Natural killer cell treated with Interleukin-12 subunit alpha and Interleukin-12 subunit beta and Interleukin-15 and Interleukin-18, amount 100 ng/mL, for 72 hours (primary cell): Measurements from ENCODE around the gene ILF2. TPM values are rescaled to one million over a fixed set of nuclear protein-coding genes. Genes with fewer than 3 reads are reported as not detected.

ENCODE experiments used
- ATAC-seq, 2 donors: fragments of 150-1000 bp; cut with Tn5 transposase in 1 of 2; sonication (Bioruptor Pico), chemical (Tn5 transposase) in 1 of 2; 2 replicates each; pipeline ENCODE4 v1.10.0; 2021
- DNase-seq: peaks from one replicate; pipeline ENCODE4 v3.0.0; 2022; ENCODE audit warnings: low spot score
- H3K27ac Mint-ChIP-seq, 2 donors: 1 replicate in 1 of 2; 2 replicates in 1 of 2; pipeline ENCODE4 v1.8.0; 2022; ENCODE audit warnings: mixed read lengths in 2 of 2, mild to moderate bottlenecking in 1 of 2, moderate library complexity in 1 of 2
- H3K27me3 Mint-ChIP-seq, 2 donors: 1 replicate in 1 of 2; 2 replicates in 1 of 2; pipeline ENCODE4 v1.8.0; 2022; ENCODE audit warnings: mixed read lengths in 2 of 2
- H3K36me3 Mint-ChIP-seq: one replicate; pipeline ENCODE4 v1.8.0; 2022; ENCODE audit warnings: mixed read lengths
- H3K4me1 Mint-ChIP-seq, 2 donors: 1 replicate in 1 of 2; 2 replicates in 1 of 2; pipeline ENCODE4 v1.8.0; 2022; ENCODE audit warnings: low read depth in 2 of 2, mixed read lengths in 2 of 2, mild to moderate bottlenecking in 1 of 2
- H3K4me3 Mint-ChIP-seq: one replicate; pipeline ENCODE4 v1.8.0; 2022; ENCODE audit warnings: mixed read lengths
- H3K9me3 Mint-ChIP-seq: 2 replicates; pipeline ENCODE4 v1.8.0; 2022; ENCODE audit warnings: mixed read lengths
- total RNA-seq, 2 donors: library from RNA; stranded (reverse); gene quantifications; one replicate each; pipeline ENCODE4 v1.2.3, GENCODE V29; 2022

The ILF2 gene
- total RNA-seq, 2 donors from 2014 or later: 198 to 210 TPM

GRCh38 chr1:153623101-153623500 lies 47.7 kb downstream of the ILF2 start:
- Mint-ChIP-seq H3K27ac (no peak overlapping the region), H3K36me3 (no peaks in the 10 kb centered on the region), H3K27me3 (peaks cover 0 to 8% of the 10 kb centered on the region in 2 donors), H3K4me3 (no peak overlapping the region), H3K9me3 (no peaks in the 10 kb centered on the region), H3K4me1 (peaks cover 0 to 11% of the 10 kb centered on the region in 2 donors)
- ATAC-seq (no peak), DNase-seq (no peak)

DNA sequence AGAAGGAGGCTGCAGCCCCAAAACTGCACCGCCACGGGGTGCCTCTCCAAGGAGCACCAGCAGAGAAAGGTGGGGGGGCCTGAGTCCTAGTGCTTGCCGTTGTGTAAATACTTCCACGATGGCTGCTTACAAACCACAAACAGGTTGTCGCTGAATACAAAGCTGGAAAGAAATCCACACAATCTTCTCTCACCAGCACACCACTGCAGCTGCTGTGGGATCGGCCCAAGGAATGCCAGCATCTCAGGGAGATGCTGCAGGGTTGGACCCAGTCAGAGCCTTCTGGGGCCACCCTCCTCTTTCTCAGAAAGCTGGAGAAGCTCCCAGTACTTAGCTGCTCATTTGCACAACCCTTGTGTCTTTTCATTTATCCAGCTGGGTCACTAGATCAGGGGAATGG lies 51.6 kb downstream of the ILF2 start:
- Mint-ChIP-seq H3K27me3 (no peaks in the 10 kb centered on the region), H3K36me3 (no peaks in the 10 kb centered on the region), H3K9me3 (no peaks in the 10 kb centered on the region), H3K27ac (no peak overlapping the region), H3K4me1 (peaks cover 0 to 5% of the 10 kb centered on the region in 2 donors), H3K4me3 (no peak overlapping the region)
- ATAC-seq (no peak), DNase-seq (no peak)

DNA sequence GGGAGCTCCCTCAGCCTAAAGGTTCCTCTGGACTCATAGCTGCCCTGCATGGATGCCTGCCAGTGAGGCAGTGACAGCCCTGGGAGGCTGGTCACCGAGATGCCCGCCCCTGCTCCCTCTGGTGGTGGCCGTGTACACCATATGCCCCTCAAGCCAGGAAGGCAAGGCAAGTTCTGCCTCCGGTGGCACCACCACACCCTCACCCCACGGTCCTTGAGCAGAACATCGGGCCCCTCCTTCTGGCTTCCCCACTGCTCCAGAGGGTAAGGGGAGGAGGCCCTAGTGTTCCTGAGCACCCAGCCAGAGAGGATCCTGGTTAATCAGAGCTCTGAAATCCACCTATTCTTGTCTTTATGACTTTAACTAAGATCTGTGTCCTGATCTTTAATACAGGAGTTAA lies 53.1 kb downstream of the ILF2 start:
- H3K27me3 Mint-ChIP-seq: no peaks in the 10 kb centered on the region
- ATAC-seq: peak; percentile 85 to 90
- no peaks in the 10 kb centered on the region for H3K9me3 Mint-ChIP-seq
- H3K4me1 Mint-ChIP-seq: peaks cover 0 to 5% of the 10 kb centered on the region in 2 donors
- no peaks in the 10 kb centered on the region for H3K36me3 Mint-ChIP-seq
- H3K27ac Mint-ChIP-seq: peak overlapping the region in 1 of 2 donors; percentile 39
- DNase-seq: peak; percentile 69
- no peak overlapping the region for H3K4me3 Mint-ChIP-seq

DNA sequence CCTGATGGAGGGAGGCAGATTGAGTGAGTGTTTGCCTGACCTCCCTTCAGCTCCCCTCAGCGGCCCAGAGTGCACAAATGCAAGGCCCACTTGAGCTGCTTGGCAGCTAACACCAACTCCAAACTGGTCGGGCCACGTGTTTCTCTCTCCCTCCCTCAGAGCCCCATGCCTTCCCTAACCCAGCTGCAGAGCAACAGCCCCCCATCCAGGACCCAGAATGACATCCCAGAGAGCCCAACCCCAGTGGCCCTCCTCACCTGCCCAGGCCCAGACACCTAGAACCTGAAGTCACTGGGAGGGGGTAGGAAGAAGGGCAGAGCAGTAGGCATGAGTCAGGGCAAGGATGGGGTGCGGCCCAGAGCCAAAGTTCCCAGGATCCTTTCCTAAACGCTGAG lies 53.9 kb downstream of the ILF2 start:
- H3K9me3 Mint-ChIP-seq: no peaks in the 10 kb centered on the region
- H3K27me3 Mint-ChIP-seq: no peaks in the 10 kb centered on the region
- H3K4me3 Mint-ChIP-seq: no peak overlapping the region
- peaks cover 0 to 5% of the 10 kb centered on the region in 2 donors for H3K4me1 Mint-ChIP-seq
- no peaks in the 10 kb centered on the region for H3K36me3 Mint-ChIP-seq
- DNase-seq (no peak), ATAC-seq (no peak)
- no peak overlapping the region for H3K27ac Mint-ChIP-seq

DNA sequence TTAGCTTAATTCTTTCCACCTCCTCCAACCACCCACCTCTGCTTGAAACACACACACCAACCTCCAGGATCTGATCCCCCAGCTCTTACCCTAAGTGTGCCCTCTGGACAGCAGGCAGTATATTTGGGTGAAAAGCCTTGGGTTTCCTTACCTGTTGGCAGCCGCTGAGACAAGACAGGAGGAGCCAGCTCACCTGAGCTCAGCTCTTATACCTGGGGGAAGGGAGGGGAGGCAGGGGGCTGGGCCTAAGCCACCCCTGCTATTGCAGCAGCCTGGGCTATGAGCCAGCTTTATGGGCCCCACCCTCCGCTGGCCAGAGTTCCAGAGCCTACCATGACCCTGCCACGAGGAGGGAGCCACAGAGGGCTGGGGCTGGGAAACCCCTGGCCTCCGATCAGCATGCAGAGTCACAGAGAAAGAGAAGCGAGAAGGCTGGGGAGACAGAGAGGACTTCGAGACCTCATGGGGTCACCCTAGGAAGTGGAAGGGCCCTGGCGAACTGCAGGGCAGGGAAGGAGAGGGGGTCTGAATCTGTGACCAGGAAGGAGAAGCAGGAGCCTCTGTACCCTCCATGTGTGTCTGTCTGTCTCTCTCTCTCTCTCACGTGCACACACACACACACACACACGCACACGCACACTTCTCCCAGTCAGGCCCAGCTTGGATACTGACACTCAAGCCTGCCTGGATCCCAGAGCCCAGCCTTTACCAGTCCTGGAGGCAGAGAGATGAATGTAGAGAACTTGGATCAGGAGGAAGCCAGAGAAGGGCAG lies 54.5 kb downstream of the ILF2 start, which contains the start of gene S100A14:
S100A14 (minus strand) TSS at position 182 of the 773 bp plus-strand sequence. CDS start 467 bp downstream, outside the sequence.
- Mint-ChIP-seq H3K36me3 (no peaks in the 10 kb centered on the region), H3K27me3 (peaks cover 0 to 2% of the 10 kb centered on the region in 2 donors), H3K9me3 (no peaks in the 10 kb centered on the region), H3K4me3 (no peak within 1 kb of the TSS), H3K27ac (no peak within 1 kb of the TSS), H3K4me1 (peaks cover 0 to 5% of the 10 kb centered on the region in 2 donors)
- DNase-seq (no peak), ATAC-seq (no peak)

DNA sequence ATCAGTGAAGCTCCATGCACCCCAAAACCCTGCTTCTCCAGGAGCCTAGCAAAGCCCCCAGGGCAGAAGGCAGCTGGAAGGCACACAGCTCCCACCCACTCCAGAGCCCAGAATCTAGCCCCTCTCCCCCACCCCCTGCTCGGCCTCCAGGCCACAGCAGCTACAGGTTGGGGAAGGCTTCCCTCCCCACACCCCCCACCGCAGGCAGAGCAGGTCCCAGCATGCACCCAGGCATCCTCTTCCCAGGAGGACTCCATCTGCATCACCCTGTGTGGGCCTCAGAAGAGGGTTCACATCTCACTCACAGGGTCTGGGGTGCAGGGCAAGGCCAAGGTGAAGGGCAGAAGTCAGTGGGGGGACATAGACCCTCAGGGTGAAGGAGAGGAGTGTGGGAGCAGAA lies 55.4 kb downstream of the ILF2 start:
- H3K36me3 Mint-ChIP-seq: no peaks in the 10 kb centered on the region
- H3K4me1 Mint-ChIP-seq: peaks cover 0 to 5% of the 10 kb centered on the region in 2 donors
- DNase-seq: no peak
- no peak for ATAC-seq
- H3K9me3 Mint-ChIP-seq: no peaks in the 10 kb centered on the region
- H3K4me3 Mint-ChIP-seq: no peak overlapping the region
- H3K27ac Mint-ChIP-seq: no peak overlapping the region
- peaks cover 0 to 3% of the 10 kb centered on the region in 2 donors for H3K27me3 Mint-ChIP-seq

- Mint-ChIP-seq H3K9me3 (no peaks in the 10 kb centered on the region), H3K27me3 (peaks cover 0 to 3% of the 10 kb centered on the region in 2 donors), H3K4me3 (no peak overlapping the region), H3K27ac (no peak overlapping the region), H3K4me1 (peaks cover 0 to 5% of the 10 kb centered on the region in 2 donors), H3K36me3 (no peaks in the 10 kb centered on the region)
- ATAC-seq: no peak
- DNase-seq: no peak
Observed at GRCh38 chr1:153614906-153615305, 55.9 kb downstream of the ILF2 start.

DNA sequence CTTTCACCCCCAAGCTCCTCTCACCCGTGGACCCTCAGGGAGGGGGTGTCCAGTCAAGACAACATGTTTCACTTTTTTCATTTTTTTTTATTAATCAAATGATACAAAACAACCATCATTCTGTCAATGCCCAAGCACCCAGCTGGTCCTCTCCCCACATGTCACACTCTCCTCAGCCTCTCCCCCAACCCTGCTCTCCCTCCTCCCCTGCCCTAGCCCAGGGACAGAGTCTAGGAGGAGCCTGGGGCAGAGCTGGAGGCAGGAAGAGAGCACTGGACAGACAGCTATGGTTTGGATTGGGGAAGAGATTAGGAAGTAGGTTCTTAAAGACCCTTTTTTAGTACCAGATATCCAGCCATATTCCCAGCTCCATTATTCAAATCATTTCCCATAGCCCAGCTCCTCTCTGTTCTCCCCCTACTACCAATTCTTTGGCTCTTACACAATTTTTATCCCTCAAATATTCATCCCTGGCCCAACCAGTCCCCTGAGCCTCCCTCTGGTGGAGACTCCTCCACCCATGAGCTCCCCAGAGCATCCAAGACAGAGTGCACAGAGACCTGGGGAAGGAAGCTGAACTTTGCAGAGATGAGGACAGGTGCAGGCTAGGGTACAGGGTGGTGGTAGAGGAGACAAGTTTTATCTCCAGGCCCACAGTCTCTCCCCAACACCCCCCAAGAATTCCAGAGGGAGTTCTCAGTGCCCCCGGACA lies 56.4 kb downstream of the ILF2 start:
- Mint-ChIP-seq H3K27ac (no peak overlapping the region), H3K9me3 (no peaks in the 10 kb centered on the region), H3K4me1 (peaks cover 0 to 5% of the 10 kb centered on the region in 2 donors), H3K4me3 (no peak overlapping the region), H3K36me3 (no peaks in the 10 kb centered on the region), H3K27me3 (peaks cover 0 to 3% of the 10 kb centered on the region in 2 donors)
- DNase-seq: no peak
- ATAC-seq: no peak

- H3K36me3 Mint-ChIP-seq: no peaks in the 10 kb centered on the region
- peaks cover 0 to 3% of the 10 kb centered on the region in 2 donors for H3K27me3 Mint-ChIP-seq
- no peak for DNase-seq
- peaks cover 0 to 5% of the 10 kb centered on the region in 2 donors for H3K4me1 Mint-ChIP-seq
- H3K27ac Mint-ChIP-seq: no peak overlapping the region
- H3K9me3 Mint-ChIP-seq: no peaks in the 10 kb centered on the region
- no peak for ATAC-seq
- no peak overlapping the region for H3K4me3 Mint-ChIP-seq
Observed at GRCh38 chr1:153613406-153613805, 57.4 kb downstream of the ILF2 start.

GRCh38 chr1:153612755-153613331 lies 58.0 kb downstream of the ILF2 start, which contains the start of gene S100A16:
TSS of gene S100A16 (minus strand) at chr1:153613137. CDS start at chr1:153608151, 4,986 bp downstream.
- no peaks in the 10 kb centered on the region for H3K36me3 Mint-ChIP-seq
- ATAC-seq (no peak), DNase-seq (no peak)
- H3K27me3 Mint-ChIP-seq: peaks cover 0 to 3% of the 10 kb centered on the region in 2 donors
- no peak within 1 kb of the TSS for H3K27ac Mint-ChIP-seq
- no peaks in the 10 kb centered on the region for H3K9me3 Mint-ChIP-seq
- H3K4me1 Mint-ChIP-seq: peaks cover 0 to 4% of the 10 kb centered on the region in 2 donors
- no peak within 1 kb of the TSS for H3K4me3 Mint-ChIP-seq

DNA sequence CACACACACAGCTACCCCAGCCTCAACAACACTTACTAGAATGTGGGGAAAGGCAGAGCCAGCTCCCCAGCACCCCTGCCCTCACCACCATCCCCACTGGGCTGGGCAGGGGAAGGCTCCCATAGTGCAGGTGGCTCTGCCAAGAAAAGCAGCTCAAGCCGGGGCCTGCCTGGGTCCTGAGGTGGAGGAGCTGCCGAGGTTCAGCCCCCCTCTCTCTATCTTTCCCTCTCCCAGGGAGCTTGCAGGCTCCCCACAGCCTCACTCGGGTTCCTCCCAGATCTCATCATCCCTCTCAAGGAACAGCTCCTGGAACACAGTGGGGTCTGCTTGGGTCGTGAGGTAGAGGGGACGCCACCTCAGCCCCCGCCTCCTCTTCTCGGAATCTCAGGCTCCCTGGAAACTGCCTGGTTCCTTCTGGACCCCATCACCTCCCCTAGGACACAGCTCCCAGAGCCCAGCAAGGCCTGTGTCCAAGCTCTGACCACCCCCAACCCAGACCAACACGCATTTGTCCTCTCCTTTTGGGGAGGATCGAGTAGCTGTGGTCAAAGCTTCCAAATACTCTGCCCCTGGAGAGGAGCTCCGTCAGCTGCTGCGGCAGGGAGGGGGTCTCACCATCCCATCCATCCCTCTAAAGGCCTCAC lies 58.6 kb downstream of the ILF2 start:
- no peaks in the 10 kb centered on the region for H3K9me3 Mint-ChIP-seq
- H3K4me3 Mint-ChIP-seq: no peak overlapping the region
- H3K27ac Mint-ChIP-seq: no peak overlapping the region
- H3K27me3 Mint-ChIP-seq: peaks cover 0 to 3% of the 10 kb centered on the region in 2 donors
- DNase-seq (no peak), ATAC-seq (no peak)
- H3K36me3 Mint-ChIP-seq: no peaks in the 10 kb centered on the region
- no peaks in the 10 kb centered on the region for H3K4me1 Mint-ChIP-seq
